Right renal cortex interstitium (tissue), 3 donors: ENCODE results near the gene NOP9. TPM values are rescaled to one million over a fixed set of nuclear protein-coding genes. Genes with fewer than 3 reads are reported as not detected.
A peak's percentile ranks its signal among the peaks of the same experiment; 100 is the strongest.
"Not testable (repeated sequence)": the region's sequence is repeated elsewhere in the genome, so short reads cannot be mapped to it uniquely, and the experiment has no call there.

Source experiments
- DNase-seq, 3 donors: peaks; one replicate each; pipeline ENCODE4 v3.0.0-alpha.2; 2013; ENCODE audit warnings: low read depth in 3 of 3, low spot score in 2 of 3
- polyA plus RNA-seq, 3 donors: library from polyadenylated mRNA; unstranded; fragments of 120-200 nt; gene quantifications; one replicate each; pipeline ENCODE4 v1.2.1, GENCODE V29; 2013; ENCODE audit not compliant: insufficient read length in 3 of 3

The NOP9 gene
- polyA plus RNA-seq, 3 donors: 26.2 to 26.6 (median 26.4) TPM

- no peak for DNase-seq
These were observed 23.7 kb downstream of the NOP9 start for GRCh38 chr14:24323341-24323740.

- no peak for DNase-seq
These were observed 24.4 kb downstream of the NOP9 start for GRCh38 chr14:24324024-24324423.

GRCh38 chr14:24325041-24325530, 25.4 kb downstream of the NOP9 start:
- no peak for DNase-seq

GRCh38 chr14:24325963-24326362, 26.3 kb downstream of the NOP9 start:
- DNase-seq: no peak

- DNase-seq: no peak
These were observed 27.7 kb downstream of the NOP9 start for GRCh38 chr14:24327303-24327702.

- DNase-seq: not testable (repeated sequence)
These were observed 28.3 kb downstream of the NOP9 start for GRCh38 chr14:24327914-24328313.

GRCh38 chr14:24329073-24329663, 29.5 kb downstream of the NOP9 start:
- DNase-seq: no peak

GRCh38 chr14:24329736-24330135, 30.1 kb downstream of the NOP9 start:
- no peak for DNase-seq

- DNase-seq: no peak
These were observed 31.5 kb downstream of the NOP9 start for GRCh38 chr14:24330973-24331674.

GRCh38 chr14:24331731-24332267, 32.1 kb downstream of the NOP9 start:
- DNase-seq: no peak

- no peak for DNase-seq
These were observed 32.8 kb downstream of the NOP9 start for GRCh38 chr14:24332268-24332993.

- no peak for DNase-seq
These were observed 35.0 kb downstream of the NOP9 start, which contains the start of gene ADCY4 for GRCh38 chr14:24334431-24335291. Gene ADCY4 (minus strand): TSS chr14:24335071. CDS start chr14:24334652, 419 bp downstream.

- peak in 1 of 3 donors; percentile 19 for DNase-seq
These were observed 36.0 kb downstream of the NOP9 start for GRCh38 chr14:24335461-24336171.

- DNase-seq: no peak
These were observed 37.6 kb downstream of the NOP9 start for GRCh38 chr14:24337144-24337823.

- DNase-seq: no peak
These were observed 38.1 kb downstream of the NOP9 start for GRCh38 chr14:24337824-24338175.

GRCh38 chr14:24338843-24339242, 39.2 kb downstream of the NOP9 start:
- no peak for DNase-seq

GRCh38 chr14:24339284-24340151, 39.9 kb downstream of the NOP9 start, which contains the start of gene RIPK3:
Gene RIPK3 (minus strand): TSS chr14:24339991. CDS start chr14:24339826, 165 bp downstream.
- no peak for DNase-seq

- DNase-seq: no peak
These were observed 41.0 kb downstream of the NOP9 start for GRCh38 chr14:24340606-24341005.
